Limb (tissue), 2 donors: Measurements from ENCODE around the gene FANK1.

Source experiments
- DNase-seq, 2 donors: peaks; one replicate each; pipeline ENCODE4 v3.0.0-alpha.2; 2016; ENCODE audit errors: extremely low spot score in 2 of 2

The FANK1 gene

GRCh38 chr10:125984865-125985495 lies 88.6 kb downstream of the FANK1 start:
- no peak for DNase-seq

GRCh38 chr10:125985557-125986240 lies 89.3 kb downstream of the FANK1 start:
- no peak for DNase-seq

GRCh38 chr10:125989791-125990190 lies 93.4 kb downstream of the FANK1 start:
- DNase-seq: no peak

- no peak for DNase-seq
Observed at GRCh38 chr10:125990974-125991373, 94.6 kb downstream of the FANK1 start.

- DNase-seq: no peak
Observed at GRCh38 chr10:125991392-125991791, 95.0 kb downstream of the FANK1 start.

DNA sequence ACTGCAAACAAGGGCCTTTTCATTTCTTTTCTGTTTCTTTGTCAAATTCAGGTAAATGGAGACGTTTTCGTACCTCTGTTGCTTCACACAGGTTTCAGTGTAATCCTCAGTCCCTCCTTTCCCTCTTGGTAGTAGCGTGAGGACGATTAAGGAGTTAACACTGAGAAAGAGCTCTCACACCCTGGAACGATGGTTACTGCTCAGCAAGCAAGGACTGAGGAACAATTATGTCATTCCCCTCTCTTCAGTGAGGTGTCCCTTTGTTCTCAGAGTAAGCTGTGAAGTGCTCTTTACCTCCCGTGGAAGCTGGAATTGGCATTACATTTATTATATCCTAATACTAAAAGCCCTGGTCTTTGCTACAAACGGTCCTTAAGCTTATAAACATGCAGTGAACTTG lies 95.9 kb downstream of the FANK1 start:
- DNase-seq: no peak

GRCh38 chr10:125994601-125995000 lies 98.2 kb downstream of the FANK1 start:
- no peak for DNase-seq

GRCh38 chr10:125995726-125996304 lies 99.5 kb downstream of the FANK1 start:
- DNase-seq: no peak

- DNase-seq: no peak
Observed at GRCh38 chr10:125997586-125997985, 101.2 kb downstream of the FANK1 start.

DNA sequence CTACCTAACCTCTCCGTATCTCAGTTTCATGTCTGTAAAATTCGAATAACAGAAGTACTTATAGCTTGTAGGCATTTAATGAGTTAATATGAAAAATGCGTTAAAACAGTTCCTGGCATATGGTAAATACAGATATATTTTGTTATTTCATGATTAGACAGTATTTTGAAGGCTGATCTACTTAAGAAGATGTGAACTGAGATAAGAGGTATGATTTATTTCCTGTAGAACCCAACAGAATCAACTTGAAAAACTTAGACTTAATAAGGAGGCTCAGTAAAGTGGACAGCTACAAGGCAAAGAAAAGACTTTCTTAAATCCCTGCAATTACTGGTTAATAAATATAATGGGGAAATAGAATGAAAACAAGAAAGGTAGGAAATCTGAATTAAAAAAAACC lies 103.3 kb downstream of the FANK1 start:
- no peak for DNase-seq

DNA sequence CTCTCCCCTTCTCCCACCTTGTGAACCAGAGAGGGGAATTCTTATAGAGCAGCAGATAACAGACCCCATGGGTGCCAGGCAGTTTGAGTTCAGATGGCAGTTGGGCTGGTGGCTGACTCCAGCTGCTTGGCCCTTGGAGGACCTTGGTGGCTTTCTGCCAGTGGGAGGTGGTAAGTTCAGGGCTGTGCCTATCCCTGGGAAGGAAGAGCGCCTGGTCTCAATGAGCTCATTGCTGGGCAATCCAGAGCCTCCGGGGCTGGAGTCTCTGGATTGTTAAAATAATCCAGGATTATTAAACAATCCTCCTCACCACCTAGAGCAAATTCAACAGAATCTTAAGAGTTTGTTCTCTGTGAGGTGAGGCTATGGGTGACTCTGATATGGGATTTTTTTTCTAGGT lies 105.2 kb downstream of the FANK1 start:
- DNase-seq: no peak

GRCh38 chr10:126004752-126005151 lies 108.4 kb downstream of the FANK1 start:
- DNase-seq: no peak

DNA sequence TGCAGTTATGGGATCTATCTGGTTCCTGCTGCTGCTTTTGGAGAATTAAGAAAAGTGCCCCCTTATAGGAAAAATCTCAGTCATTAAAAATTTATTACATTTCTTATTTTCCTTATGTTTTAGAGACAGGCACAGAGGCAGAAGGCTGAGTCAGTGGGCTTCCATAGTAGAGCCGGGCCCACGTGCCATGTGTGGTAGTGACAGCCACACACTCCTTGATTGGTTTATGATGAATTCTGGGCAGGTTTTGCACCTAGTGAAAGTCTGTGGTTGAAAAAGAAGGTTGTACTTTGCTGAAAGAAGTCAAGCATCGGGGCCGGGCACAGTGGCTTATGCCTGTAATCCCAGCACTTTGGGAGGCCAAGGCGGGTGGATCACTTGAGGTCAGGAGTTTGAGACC lies 109.9 kb downstream of the FANK1 start:
- DNase-seq: no peak

DNA sequence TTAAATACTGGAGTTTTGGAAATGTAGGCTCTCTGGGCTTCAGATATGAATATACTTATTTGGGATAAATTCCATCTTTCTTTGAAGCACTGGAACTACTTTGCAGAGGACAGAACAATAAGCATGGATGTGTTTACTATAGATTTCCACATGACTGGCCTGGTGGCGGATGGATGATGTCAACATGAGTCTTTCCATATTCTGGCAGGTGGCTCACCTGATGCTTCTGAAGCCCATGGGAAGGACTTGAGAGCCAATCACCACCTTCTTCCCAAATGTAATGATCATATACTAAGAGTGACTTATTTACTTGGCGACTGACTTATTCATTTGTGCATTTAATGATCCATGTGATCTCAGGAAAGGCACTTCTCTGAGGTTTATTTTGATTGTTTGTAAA lies 110.5 kb downstream of the FANK1 start:
- DNase-seq: no peak

DNA sequence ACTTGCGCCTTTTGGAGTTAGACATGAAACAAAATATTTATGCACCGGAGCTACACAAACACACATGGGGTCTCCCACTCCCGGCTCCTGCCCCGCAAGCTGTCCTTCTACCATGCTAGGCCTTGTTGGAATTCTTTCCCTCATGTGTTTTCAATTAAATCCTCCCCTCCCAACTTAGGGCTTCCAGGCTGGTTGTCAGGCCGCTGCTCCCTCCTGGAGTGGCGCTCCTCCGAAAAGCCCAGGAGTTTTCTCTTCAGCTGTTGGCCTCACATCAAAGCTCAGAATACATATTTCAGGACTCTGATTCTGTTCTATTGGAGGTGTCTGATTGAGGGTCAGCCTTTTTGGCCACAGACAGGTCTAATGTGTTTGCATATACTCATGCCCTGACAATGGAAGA lies 113.3 kb downstream of the FANK1 start:
- DNase-seq: no peak

GRCh38 chr10:126011995-126012394 lies 115.6 kb downstream of the FANK1 start:
- DNase-seq: no peak

- DNase-seq: no peak
Observed at GRCh38 chr10:126012485-126012884, 116.1 kb downstream of the FANK1 start.

- DNase-seq: no peak
Observed at GRCh38 chr10:126013489-126014281, 117.3 kb downstream of the FANK1 start.

DNA sequence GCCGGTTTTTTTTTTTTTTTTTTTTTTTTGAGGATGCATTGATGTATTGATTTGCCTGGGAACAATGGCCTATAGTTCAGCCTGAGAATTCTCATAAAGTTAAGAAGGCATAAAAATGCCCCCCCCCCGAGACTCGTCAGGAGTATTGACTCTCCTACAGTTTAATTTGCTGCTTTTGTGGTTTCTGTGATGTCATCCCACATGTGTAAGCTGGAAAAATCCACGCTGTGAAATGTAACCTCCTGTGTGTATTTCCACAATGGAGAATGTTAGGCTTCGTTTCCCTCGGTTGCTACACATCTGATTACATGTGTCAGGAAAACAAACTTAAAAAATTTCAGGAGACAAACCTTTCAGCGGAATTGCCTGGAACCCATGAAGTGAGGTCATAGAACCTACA lies 117.9 kb downstream of the FANK1 start:
- peak; percentile 33 to 37 for DNase-seq

GRCh38 chr10:126015413-126015812 lies 119.0 kb downstream of the FANK1 start:
- DNase-seq: peak in 1 of 2 donors; percentile 59

DNA sequence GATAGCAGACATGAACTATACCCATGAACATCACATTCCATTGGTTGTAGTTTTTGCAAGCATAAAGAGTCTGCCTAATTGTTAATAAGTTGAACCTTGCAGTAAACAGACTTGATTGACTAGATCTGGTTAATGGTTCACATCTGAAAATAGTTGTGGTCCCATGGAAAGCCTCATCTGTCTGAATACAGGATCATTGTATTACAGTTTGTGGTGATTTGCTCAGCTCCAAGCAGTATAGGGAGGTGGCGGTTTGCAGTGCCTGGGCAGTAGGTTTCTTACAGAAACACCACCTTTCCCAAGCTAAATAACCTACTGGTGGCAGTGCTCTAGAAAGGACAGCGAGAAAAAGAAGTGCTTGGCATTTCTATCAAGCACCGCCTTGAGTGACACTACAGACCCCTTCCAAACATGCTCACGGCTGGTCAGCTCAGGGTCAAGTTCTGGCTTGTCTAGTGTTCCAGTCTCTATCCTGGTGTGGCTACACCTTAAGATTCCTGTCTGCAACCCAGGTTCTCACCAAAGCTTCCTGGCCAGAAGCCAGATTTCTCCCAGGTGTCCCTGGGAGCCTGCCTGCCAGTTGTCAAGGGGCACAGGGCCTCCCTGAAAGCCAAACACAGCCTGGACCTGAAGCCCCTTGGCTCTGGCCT lies 119.9 kb downstream of the FANK1 start:
- DNase-seq: no peak

DNA sequence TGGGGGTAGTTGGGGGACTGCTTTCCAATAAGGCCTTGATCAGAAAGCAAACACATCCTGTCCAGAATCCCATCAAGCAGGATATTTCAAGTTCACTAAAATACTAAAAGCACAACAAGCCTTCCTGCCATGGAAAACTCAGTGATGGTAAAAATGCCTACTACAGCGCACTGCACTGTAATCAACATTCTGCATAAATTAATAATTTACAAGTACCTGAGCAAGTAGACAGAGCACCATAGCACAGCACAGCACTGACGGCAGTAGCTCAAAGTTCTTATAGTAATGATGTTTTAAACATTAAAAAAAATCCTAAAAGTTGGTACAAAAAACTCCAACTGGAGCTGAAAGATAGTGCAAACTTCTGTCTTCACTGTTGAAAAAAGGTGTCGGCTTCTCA lies 120.5 kb downstream of the FANK1 start:
- DNase-seq: no peak
